Peyer's patch (tissue), 4 donors: Measurements from ENCODE around the gene SCYL1.

Experiments used
- POLR2A ChIP-seq, 2 donors: fragments of 450-650 bp; IDR thresholded peaks; one replicate each; pipeline ENCODE4 v1.5.1; 2017; ENCODE audit warnings: antibody characterized with exemption in 2 of 2, mild to moderate bottlenecking in 2 of 2, moderate library complexity in 2 of 2
- TF ChIP-seq, protein P1 (sequence below), 6 experiments: fragments of 450-650 bp in 4 of 6; fragments of 200-600 bp in 2 of 6; sonication (generic) in 1 of 6; IDR thresholded peaks; one replicate each; pipeline ENCODE4 v1.5.1; 2017 to 2019; ENCODE audit warnings: antibody characterized with exemption in 6 of 6, mild to moderate bottlenecking in 3 of 6, moderate library complexity in 1 of 6

DNA sequence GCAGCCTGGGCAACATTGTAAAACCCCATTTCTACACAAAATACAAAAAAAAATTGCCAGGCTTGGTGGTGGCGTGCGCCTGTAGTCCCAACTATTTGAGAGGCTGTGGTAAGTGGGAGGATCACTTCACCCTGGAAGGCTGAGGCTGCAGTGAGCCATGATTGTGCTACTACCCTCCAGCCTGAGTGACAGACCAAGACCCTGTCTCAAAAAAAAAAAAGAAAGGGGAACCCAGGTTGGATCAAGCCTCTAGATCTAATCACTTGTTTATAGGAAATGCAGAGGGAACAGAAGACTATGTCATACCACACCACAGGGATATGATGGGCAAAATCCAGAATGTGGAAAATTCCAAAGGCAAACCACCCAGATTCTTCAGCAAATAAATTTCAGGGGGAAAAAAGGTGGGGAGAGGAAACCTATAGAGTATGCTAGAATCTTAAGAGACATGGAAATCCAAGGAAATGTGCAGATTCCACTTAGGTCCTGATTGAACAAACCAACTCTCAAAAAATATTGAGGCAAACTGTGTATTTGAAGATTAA is 42.5 kb upstream of the SCYL1 start:
- TF ChIP-seq, protein P1, sequence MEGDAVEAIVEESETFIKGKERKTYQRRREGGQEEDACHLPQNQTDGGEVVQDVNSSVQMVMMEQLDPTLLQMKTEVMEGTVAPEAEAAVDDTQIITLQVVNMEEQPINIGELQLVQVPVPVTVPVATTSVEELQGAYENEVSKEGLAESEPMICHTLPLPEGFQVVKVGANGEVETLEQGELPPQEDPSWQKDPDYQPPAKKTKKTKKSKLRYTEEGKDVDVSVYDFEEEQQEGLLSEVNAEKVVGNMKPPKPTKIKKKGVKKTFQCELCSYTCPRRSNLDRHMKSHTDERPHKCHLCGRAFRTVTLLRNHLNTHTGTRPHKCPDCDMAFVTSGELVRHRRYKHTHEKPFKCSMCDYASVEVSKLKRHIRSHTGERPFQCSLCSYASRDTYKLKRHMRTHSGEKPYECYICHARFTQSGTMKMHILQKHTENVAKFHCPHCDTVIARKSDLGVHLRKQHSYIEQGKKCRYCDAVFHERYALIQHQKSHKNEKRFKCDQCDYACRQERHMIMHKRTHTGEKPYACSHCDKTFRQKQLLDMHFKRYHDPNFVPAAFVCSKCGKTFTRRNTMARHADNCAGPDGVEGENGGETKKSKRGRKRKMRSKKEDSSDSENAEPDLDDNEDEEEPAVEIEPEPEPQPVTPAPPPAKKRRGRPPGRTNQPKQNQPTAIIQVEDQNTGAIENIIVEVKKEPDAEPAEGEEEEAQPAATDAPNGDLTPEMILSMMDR (IDR thresholded peaks at IDR 0.05): no peak
- no peak for TF ChIP-seq POLR2A (IDR thresholded peaks at IDR 0.05)
